Vagina (tissue), 2 donors: Measurements from ENCODE around the gene DMAC2.

Experiments
- POLR2A ChIP-seq, 2 donors: fragments of 450-650 bp; IDR thresholded peaks; one replicate each; pipeline ENCODE4 v1.6.1; 2017; ENCODE audit warnings: antibody characterized with exemption in 2 of 2, mild to moderate bottlenecking in 2 of 2, moderate library complexity in 2 of 2
- TF ChIP-seq, protein P1 (sequence below), 3 experiments: fragments of 450-650 bp in 2 of 3; fragments of 200-600 bp in 1 of 3; sonication (generic) in 1 of 3; IDR thresholded peaks; one replicate each; pipeline ENCODE4 v1.5.1; 2017 to 2019; ENCODE audit warnings: antibody characterized with exemption in 3 of 3, mild to moderate bottlenecking in 2 of 3, moderate library complexity in 2 of 3

DNA sequence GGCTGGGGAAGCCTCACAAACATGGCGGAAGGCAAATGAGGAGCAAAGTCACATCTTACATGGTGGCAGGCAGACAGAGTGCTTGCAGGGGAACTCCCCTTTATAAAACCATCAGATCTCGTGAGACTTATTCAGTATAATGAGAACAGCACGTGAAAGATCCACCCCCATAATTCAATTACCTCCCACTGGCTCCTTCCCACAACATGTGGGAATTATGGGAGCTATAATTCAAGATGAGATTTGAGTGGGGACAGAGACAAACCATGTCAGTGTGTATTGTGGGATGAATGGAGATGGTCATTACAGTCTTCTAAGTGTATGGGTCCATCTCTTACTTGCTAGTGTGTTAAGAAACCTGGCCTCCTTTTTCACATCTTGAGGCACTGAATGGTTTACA, 37.7 kb downstream of the DMAC2 start:
- TF ChIP-seq, protein P1, sequence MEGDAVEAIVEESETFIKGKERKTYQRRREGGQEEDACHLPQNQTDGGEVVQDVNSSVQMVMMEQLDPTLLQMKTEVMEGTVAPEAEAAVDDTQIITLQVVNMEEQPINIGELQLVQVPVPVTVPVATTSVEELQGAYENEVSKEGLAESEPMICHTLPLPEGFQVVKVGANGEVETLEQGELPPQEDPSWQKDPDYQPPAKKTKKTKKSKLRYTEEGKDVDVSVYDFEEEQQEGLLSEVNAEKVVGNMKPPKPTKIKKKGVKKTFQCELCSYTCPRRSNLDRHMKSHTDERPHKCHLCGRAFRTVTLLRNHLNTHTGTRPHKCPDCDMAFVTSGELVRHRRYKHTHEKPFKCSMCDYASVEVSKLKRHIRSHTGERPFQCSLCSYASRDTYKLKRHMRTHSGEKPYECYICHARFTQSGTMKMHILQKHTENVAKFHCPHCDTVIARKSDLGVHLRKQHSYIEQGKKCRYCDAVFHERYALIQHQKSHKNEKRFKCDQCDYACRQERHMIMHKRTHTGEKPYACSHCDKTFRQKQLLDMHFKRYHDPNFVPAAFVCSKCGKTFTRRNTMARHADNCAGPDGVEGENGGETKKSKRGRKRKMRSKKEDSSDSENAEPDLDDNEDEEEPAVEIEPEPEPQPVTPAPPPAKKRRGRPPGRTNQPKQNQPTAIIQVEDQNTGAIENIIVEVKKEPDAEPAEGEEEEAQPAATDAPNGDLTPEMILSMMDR (IDR thresholded peaks at IDR 0.05) = no peak
- no peak for TF ChIP-seq POLR2A (IDR thresholded peaks at IDR 0.05)
